ENCODE data around the gene COL4A5. TPM values are rescaled to one million over a fixed set of nuclear protein-coding genes. Genes with fewer than 3 reads are reported as not detected.
A peak's percentile ranks its signal among the peaks of the same experiment; 100 is the strongest.
"Not testable (repeated sequence)": the region's sequence is repeated elsewhere in the genome, so short reads cannot be mapped to it uniquely, and the experiment has no call there.

COL4A5 gene
- total RNA-seq (100 to 1,000 TPM in 1 of 5 donors, 10 to 100 TPM in 4; 26.1 to 160 (median 76.8) TPM), polyA plus RNA-seq (10 to 100 TPM in 1 of 3 donors, 1 to 10 TPM in 2; 5.5 to 39.3 (median 6.0) TPM)
- long read RNA-seq, donor 1, partial matches to known transcripts: 0 of 2 reads
- long read RNA-seq, donor 1, other reads (novel, unspliced or antisense): 0 of 2 reads
- long read RNA-seq, donor 2, partial matches to known transcripts: 0 of 3 reads
- long read RNA-seq, donor 2, other reads (novel, unspliced or antisense): 0 of 3 reads
- long read RNA-seq, donor 3, transcript COL4A5-212 (1 exons, 3,915 nt): major isoform, 5 of 6 reads
- long read RNA-seq, donor 3, partial matches to known transcripts: 0 of 6 reads
- long read RNA-seq, donor 3, other reads (novel, unspliced or antisense): 0 of 6 reads
- long read RNA-seq, donor 4, partial matches to known transcripts: 0 of 3 reads
- long read RNA-seq, donor 4, other reads (novel, unspliced or antisense): 0 of 3 reads
- long read RNA-seq, donor 5, transcript COL4A5-212 (1 exons, 3,915 nt): major isoform, 9 of 9 reads
- long read RNA-seq, donor 5, partial matches to known transcripts: 0 of 9 reads
- long read RNA-seq, donor 5, other reads (novel, unspliced or antisense): 0 of 9 reads
- long read RNA-seq, donor 6, transcript COL4A5-212 (1 exons, 3,915 nt): major isoform, 18 of 28 reads
- long read RNA-seq, donor 6, partial matches to known transcripts: 9 of 28 reads
- long read RNA-seq, donor 6, other reads (novel, unspliced or antisense): 0 of 28 reads
- long read RNA-seq, donor 7, transcript COL4A5-212 (1 exons, 3,915 nt): major isoform, 7 of 7 reads
- long read RNA-seq, donor 7, partial matches to known transcripts: 0 of 7 reads
- long read RNA-seq, donor 7, other reads (novel, unspliced or antisense): 0 of 7 reads
- long read RNA-seq, donor 8, full-length matches to known transcripts: 14 of 14 reads
- long read RNA-seq, donor 8, partial matches to known transcripts: 0 of 14 reads
- long read RNA-seq, donor 8, other reads (novel, unspliced or antisense): 0 of 14 reads
- long read RNA-seq, donor 9, transcript COL4A5-212 (1 exons, 3,915 nt): major isoform, 25 of 26 reads
- long read RNA-seq, donor 9, partial matches to known transcripts: 0 of 26 reads
- long read RNA-seq, donor 9, other reads (novel, unspliced or antisense): 0 of 26 reads
- long read RNA-seq, donor 10, partial matches to known transcripts: 0 of 3 reads
- long read RNA-seq, donor 10, other reads (novel, unspliced or antisense): 0 of 3 reads

GRCh38 chrX:108439426-108439942 is at the start of gene COL4A5:
Gene COL4A5 (plus strand): TSS chrX:108439838. CDS start chrX:108440126, 288 bp downstream.
- H3K4me3 ChIP-seq: peak within 1 kb of the TSS; percentile 46 to 57 (median 56)
- 0 to 25% (median 6%) methylated on average over 12 to 13 of the region's 13 CpGs for WGBS, 5 donors
- no peak for TF ChIP-seq POLR2A (IDR thresholded peaks at IDR 0.05)
- TF ChIP-seq EP300 (IDR thresholded peaks at IDR 0.05): no peak
- TF ChIP-seq POLR2AphosphoS5 (IDR thresholded peaks at IDR 0.05): no peak
- no peak for TF ChIP-seq CTCF (IDR thresholded peaks at IDR 0.05)

GRCh38 chrX:108390976-108391717 is 48.5 kb upstream of the COL4A5 start:
- 49 to 65% (median 62%) methylated on average over 8 to 9 of the region's 9 CpGs for WGBS, 5 donors
- H3K4me3 ChIP-seq; DNase-seq; H3K4me1 ChIP-seq; intact Hi-C loops (cut with DNase I; ENCODE audit: low total_unique reads); H3K36me3 ChIP-seq; H3K27ac ChIP-seq: not testable (repeated sequence)
- Histone ChIP-seq H3K27me3 (peaks cover 0 to 13% (median 0%) of the 10 kb centered on the region in 3 donors), H3K9me3 (peaks cover 0 to 13% (median 0%) of the 10 kb centered on the region in 4 donors)

More at GRCh38 chrX:108439426-108439942, at the start of gene COL4A5:
- Histone ChIP-seq H3K9me3 (peaks cover 0 to 5% (median 0%) of the 10 kb centered on the region in 4 donors), H3K27me3 (peaks cover 0 to 21% (median 0%) of the 10 kb centered on the region in 3 donors), H3K27ac (peak within 1 kb of the TSS; percentile 26 to 78 (median 71)), H3K4me1 (no peaks in the 10 kb centered on the region), H3K36me3 (no peaks in the 10 kb centered on the region)
- DNase-seq: peak; percentile 49 to 88
- intact Hi-C loops (cut with DNase I; ENCODE audit: low total_unique reads): no loop called here

GRCh38 chrX:108396188-108396891 is 43.3 kb upstream of the COL4A5 start:
- TF ChIP-seq EP300 (IDR thresholded peaks at IDR 0.05) (no peak), CTCF (IDR thresholded peaks at IDR 0.05) (no peak), POLR2AphosphoS5 (IDR thresholded peaks at IDR 0.05) (no peak), POLR2A (IDR thresholded peaks at IDR 0.05) (no peak)
- 54 to 82% (median 70%) methylated on average over 5 to 6 of the region's 6 CpGs for WGBS, 5 donors

GRCh38 chrX:108396986-108397385 is 42.7 kb upstream of the COL4A5 start:
- TF ChIP-seq POLR2A (IDR thresholded peaks at IDR 0.05): no peak
- no peak for TF ChIP-seq EP300 (IDR thresholded peaks at IDR 0.05)
- no peak for TF ChIP-seq CTCF (IDR thresholded peaks at IDR 0.05)
- H3K4me1 ChIP-seq: no peaks in the 10 kb centered on the region
- intact Hi-C loops (cut with DNase I; ENCODE audit: low total_unique reads): no loop called here
- no peaks in the 10 kb centered on the region for H3K9me3 ChIP-seq
- no peak for DNase-seq
- H3K4me3 ChIP-seq: no peak overlapping the region
- 79 to 100% (median 89%) methylated on average over 1 of the region's 1 CpG for WGBS, 5 donors
- no peaks in the 10 kb centered on the region for H3K27me3 ChIP-seq
- H3K36me3 ChIP-seq: no peaks in the 10 kb centered on the region
- no peak overlapping the region for H3K27ac ChIP-seq

More at GRCh38 chrX:108396188-108396891, 43.3 kb upstream of the COL4A5 start:
- Histone ChIP-seq H3K4me3 (no peak overlapping the region), H3K36me3 (no peaks in the 10 kb centered on the region), H3K9me3 (no peaks in the 10 kb centered on the region), H3K4me1 (no peaks in the 10 kb centered on the region), H3K27me3 (peaks cover 0 to 4% (median 0%) of the 10 kb centered on the region in 3 donors), H3K27ac (no peak overlapping the region)
- intact Hi-C loops (cut with DNase I; ENCODE audit: low total_unique reads): no loop called here
- no peak for DNase-seq

All from stomach (tissue), 19 donors.